Breast epithelium (tissue), 4 donors: Measurements from ENCODE around the gene CCDC178. TPM values are rescaled to one million over a fixed set of nuclear protein-coding genes. Genes with fewer than 3 reads are reported as not detected.
"Not testable (repeated sequence)": the region's sequence is repeated elsewhere in the genome, so short reads cannot be mapped to it uniquely, and the experiment has no call there.

ENCODE experiments used
- DNase-seq, 2 donors: peaks; one replicate each; pipeline ENCODE4 v3.0.0-alpha.2; 2019; ENCODE audit warnings: low spot score in 2 of 2
- H3K27ac ChIP-seq, 2 donors: fragments of 200-600 bp; sonication (generic) in 1 of 2; one replicate each; pipeline ENCODE4 v1.5.1; 2016 to 2019; ENCODE audit warnings: mild to moderate bottlenecking in 1 of 2
- H3K27me3 ChIP-seq, 2 donors: fragments of 200-600 bp; sonication (generic) in 1 of 2; one replicate each; pipeline versions ENCODE4 v1.5.1 to v1.6.0; 2017 to 2019; ENCODE audit warnings: control low read depth in 1 of 2, mild to moderate bottlenecking in 1 of 2
- H3K36me3 ChIP-seq: fragments of 200-600 bp; one replicate; pipeline ENCODE4 v1.5.1; 2019
- H3K4me1 ChIP-seq, 2 donors: fragments of 200-600 bp; sonication (generic); one replicate each; pipeline ENCODE4 v1.5.1; 2016 to 2019; ENCODE audit warnings: control low read depth in 1 of 2
- H3K4me3 ChIP-seq, 3 donors: fragments of 200-600 bp; sonication (generic); 1 replicate in 2 of 3; 2 replicates in 1 of 3; pipeline ENCODE4 v1.5.1; 2016 to 2019; ENCODE audit warnings: mild to moderate bottlenecking in 3 of 3, moderate library complexity in 2 of 3
- H3K9me3 ChIP-seq, 2 donors: fragments of 200-600 bp; sonication (generic) in 1 of 2; one replicate each; pipeline ENCODE4 v1.5.1; 2016 to 2019; ENCODE audit warnings: control low read depth in 1 of 2
- POLR2A ChIP-seq: fragments of 450-650 bp; IDR thresholded peaks from one replicate; pipeline ENCODE4 v1.6.1; 2016; ENCODE audit warnings: antibody characterized with exemption, mild to moderate bottlenecking, moderate library complexity
- POLR2AphosphoS5 ChIP-seq, 3 donors: sonication (generic); formaldehyde crosslinking; IDR thresholded peaks; one replicate each; pipeline ENCODE4 v1.6.1; 2017; ENCODE audit warnings: antibody characterized with exemption in 3 of 3
- intact Hi-C: fragments of 100-400 bp; cut with DNase I; formaldehyde crosslinking; loops from one replicate; pipeline ENCODE4 v1.15.1; 2023; ENCODE audit warnings: low total_unique reads
- total RNA-seq, 3 donors: library from RNA; depleted of rRNA; stranded (reverse); fragments of >200 nt; gene quantifications; one replicate each; pipeline ENCODE4 v1.1.0, GENCODE V29; 2016
- TF ChIP-seq, protein P1 (sequence below), 3 donors: fragments of 450-650 bp; IDR thresholded peaks; one replicate each; pipeline ENCODE4 v1.5.1; 2016 to 2017; ENCODE audit warnings: antibody characterized with exemption in 3 of 3, mild to moderate bottlenecking in 3 of 3, moderate library complexity in 3 of 3

Gene CCDC178
- total RNA-seq, 3 donors from 2014 or later = 1.6 to 4.6 (median 3.5) TPM

DNA sequence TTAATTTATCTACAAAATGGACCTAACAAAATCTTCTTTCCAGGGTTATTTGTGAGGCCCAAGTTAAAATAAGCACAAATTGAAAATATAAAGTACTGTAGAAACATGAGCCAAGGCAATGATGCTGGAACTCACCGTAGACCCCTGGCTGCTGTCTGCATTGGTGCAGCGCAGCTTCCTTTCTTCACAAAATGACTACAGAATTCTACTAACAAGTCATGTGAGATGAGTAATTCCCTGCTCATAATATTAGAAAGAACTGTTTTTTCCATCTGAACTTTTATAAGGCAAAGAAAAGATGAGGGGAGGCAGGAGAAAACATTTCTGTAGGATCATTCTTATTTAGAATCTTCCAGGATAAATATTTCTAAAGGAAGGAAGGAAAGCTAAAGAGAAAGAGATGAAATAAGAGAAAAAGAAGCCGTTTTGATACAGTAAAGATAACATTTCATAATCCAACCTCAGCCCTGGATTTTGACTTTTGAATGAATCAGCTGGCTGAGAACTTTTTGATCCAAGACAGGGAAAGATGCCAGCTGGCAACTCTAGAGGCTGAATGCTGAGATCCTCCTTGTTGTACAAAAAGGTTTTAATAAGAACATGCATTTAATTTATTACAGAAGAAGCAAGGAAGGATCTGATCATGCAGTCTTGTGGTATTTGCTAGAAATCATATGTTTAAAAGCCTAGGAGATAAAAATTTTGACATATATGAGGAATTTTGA lies 483.8 kb downstream of the CCDC178 start:
- Histone ChIP-seq H3K27ac (no peak overlapping the region), H3K4me3 (no peak overlapping the region), H3K36me3 (no peaks in the 10 kb centered on the region), H3K4me1 (no peaks in the 10 kb centered on the region), H3K27me3 (no peaks in the 10 kb centered on the region), H3K9me3 (no peaks in the 10 kb centered on the region)
- TF ChIP-seq POLR2AphosphoS5 (IDR thresholded peaks at IDR 0.05) = no peak
- TF ChIP-seq, protein P1, sequence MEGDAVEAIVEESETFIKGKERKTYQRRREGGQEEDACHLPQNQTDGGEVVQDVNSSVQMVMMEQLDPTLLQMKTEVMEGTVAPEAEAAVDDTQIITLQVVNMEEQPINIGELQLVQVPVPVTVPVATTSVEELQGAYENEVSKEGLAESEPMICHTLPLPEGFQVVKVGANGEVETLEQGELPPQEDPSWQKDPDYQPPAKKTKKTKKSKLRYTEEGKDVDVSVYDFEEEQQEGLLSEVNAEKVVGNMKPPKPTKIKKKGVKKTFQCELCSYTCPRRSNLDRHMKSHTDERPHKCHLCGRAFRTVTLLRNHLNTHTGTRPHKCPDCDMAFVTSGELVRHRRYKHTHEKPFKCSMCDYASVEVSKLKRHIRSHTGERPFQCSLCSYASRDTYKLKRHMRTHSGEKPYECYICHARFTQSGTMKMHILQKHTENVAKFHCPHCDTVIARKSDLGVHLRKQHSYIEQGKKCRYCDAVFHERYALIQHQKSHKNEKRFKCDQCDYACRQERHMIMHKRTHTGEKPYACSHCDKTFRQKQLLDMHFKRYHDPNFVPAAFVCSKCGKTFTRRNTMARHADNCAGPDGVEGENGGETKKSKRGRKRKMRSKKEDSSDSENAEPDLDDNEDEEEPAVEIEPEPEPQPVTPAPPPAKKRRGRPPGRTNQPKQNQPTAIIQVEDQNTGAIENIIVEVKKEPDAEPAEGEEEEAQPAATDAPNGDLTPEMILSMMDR (IDR thresholded peaks at IDR 0.05) = no peak
- no peak for TF ChIP-seq POLR2A
- intact Hi-C loops = no loop called here
- DNase-seq = no peak

DNA sequence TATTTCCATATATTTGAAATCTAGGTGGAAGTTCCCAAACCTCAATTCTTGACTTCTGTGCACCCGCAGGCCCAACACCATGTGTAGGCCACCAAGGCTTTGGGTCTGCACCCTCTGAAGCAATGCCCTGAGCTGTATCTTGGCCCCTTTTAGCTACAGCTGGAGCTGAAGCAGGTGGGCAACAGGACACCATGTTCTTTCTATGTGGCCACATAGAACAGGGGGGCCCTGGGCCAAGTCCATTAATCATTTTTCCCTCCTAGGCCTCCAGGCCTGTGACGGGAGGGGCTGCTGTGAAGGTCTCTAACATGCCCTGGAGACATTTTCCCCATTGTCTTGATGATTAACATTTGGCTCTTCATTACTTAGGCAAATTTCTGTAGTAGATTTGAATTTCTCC lies 488.2 kb downstream of the CCDC178 start:
- H3K27me3 ChIP-seq, H3K36me3 ChIP-seq, H3K27ac ChIP-seq, intact Hi-C loops, DNase-seq, H3K4me3 ChIP-seq, H3K9me3 ChIP-seq, H3K4me1 ChIP-seq: not testable (repeated sequence)

DNA sequence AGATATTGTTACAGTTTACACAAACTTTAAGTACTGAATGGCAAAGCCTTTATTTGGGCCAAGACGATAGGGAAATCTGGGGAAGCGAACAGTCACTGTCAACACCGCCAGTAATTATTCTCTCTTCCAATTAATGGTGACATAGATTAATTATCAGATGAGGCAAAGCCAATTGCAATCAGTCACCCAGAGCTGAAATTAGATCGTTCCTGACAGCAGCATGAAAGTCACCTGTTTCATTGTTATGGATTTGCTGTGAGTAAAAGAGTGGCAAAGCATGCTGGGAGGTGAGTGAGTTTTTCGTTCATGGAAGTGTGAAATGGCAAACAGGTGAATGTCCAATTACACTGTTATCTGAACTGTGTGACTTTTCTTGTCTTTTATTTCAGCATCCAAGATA lies 502.9 kb downstream of the CCDC178 start:
- Histone ChIP-seq H3K27me3 (no peaks in the 10 kb centered on the region), H3K27ac (no peak overlapping the region), H3K36me3 (no peaks in the 10 kb centered on the region), H3K4me1 (no peaks in the 10 kb centered on the region), H3K9me3 (no peaks in the 10 kb centered on the region), H3K4me3 (no peak overlapping the region)
- TF ChIP-seq, protein P1 (IDR thresholded peaks at IDR 0.05) = no peak
- TF ChIP-seq POLR2AphosphoS5 (IDR thresholded peaks at IDR 0.05) = no peak
- no peak for TF ChIP-seq POLR2A
- intact Hi-C loops = no loop called here
- DNase-seq = no peak

DNA sequence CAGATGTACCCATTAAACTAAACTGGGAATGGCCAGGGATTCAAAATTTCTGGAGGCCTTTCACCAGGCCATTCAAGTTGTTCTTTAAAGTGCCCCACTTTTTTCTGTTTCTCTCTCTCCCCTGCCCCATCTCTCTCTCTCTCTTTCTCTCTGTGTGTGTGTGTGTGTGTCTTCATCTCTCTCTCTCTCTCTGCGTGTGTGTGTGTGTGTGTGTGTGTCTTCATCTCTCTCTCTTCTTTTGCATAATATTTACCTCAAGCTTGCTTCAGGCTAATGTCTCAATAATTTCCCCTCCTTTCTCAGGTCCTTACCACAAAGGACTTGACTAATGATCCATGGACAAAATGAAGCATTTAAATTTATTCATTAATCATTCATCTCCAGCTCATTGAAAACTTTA lies 503.5 kb downstream of the CCDC178 start:
- no peak overlapping the region for H3K27ac ChIP-seq
- H3K4me1 ChIP-seq = no peaks in the 10 kb centered on the region
- H3K9me3 ChIP-seq = no peaks in the 10 kb centered on the region
- no peak for TF ChIP-seq POLR2AphosphoS5 (IDR thresholded peaks at IDR 0.05)
- TF ChIP-seq, protein P1 (IDR thresholded peaks at IDR 0.05) = no peak
- TF ChIP-seq POLR2A = no peak
- H3K4me3 ChIP-seq = no peak overlapping the region
- H3K36me3 ChIP-seq = no peaks in the 10 kb centered on the region
- intact Hi-C loops = no loop called here
- H3K27me3 ChIP-seq = no peaks in the 10 kb centered on the region
- DNase-seq = no peak

DNA sequence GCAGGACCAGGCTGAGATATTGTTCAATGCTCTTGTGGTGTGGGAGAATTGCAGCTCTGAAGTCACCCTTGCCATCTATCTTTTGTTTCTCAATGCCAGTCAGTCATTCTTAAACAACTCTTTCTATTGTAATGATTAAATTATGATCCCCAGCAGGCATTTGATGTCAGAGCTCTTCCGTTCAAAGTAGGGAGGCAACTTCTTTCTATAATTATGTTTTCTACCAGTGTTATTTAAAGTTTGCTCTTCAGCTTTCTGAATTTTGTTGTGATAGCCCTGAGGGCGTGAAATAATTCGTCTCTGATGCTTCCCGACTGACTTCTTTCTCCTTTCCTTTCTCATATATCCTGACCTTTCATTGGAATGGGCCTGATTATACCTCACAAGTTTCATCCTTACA lies 506.3 kb downstream of the CCDC178 start:
- Histone ChIP-seq H3K27ac (no peak overlapping the region), H3K4me3 (no peak overlapping the region), H3K27me3 (no peaks in the 10 kb centered on the region), H3K9me3 (no peaks in the 10 kb centered on the region), H3K4me1 (no peaks in the 10 kb centered on the region), H3K36me3 (no peaks in the 10 kb centered on the region)
- TF ChIP-seq, protein P1 (IDR thresholded peaks at IDR 0.05) = no peak
- TF ChIP-seq POLR2A (no peak), POLR2AphosphoS5 (IDR thresholded peaks at IDR 0.05) (no peak)
- DNase-seq = no peak
- intact Hi-C loops = no loop called here
